ENCODE data around the gene POTEM.
"Not testable (repeated sequence)": the region's sequence is repeated elsewhere in the genome, so short reads cannot be mapped to it uniquely, and the experiment has no call there.

The POTEM gene

DNA sequence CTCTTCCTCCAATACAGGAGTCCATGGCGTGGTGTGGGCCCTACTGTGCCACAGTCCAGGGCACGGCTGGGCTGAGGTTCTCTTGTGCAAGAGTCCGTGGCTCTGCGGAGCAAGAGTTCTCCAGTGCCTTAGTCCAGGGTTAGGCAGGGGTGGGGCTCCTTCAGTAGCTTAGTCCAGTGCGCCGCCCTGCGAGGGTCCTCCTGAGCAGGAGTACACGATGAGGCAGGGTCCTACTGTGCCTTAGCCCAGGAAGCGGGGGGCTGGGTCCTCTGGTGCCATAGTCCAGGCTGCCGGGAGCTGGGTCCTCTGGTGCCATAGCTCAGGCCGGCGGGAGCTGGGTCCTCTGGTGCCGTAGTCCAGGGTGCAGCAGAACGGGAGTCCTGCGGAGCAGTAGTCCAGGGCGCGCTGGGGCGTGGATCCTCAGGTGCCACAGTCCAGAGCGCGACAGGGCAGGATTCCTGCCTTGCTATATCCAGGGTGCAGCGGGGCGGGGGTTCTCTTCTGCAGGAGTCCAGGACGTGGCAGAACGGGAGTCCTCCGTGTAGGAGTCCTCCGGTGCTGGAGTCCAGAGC lies 69.7 kb downstream of the POTEM start:
- DNase-seq (ENCODE audit: low read depth in 3 of 3, low spot score in 1 of 3) = not testable (repeated sequence)

DNA sequence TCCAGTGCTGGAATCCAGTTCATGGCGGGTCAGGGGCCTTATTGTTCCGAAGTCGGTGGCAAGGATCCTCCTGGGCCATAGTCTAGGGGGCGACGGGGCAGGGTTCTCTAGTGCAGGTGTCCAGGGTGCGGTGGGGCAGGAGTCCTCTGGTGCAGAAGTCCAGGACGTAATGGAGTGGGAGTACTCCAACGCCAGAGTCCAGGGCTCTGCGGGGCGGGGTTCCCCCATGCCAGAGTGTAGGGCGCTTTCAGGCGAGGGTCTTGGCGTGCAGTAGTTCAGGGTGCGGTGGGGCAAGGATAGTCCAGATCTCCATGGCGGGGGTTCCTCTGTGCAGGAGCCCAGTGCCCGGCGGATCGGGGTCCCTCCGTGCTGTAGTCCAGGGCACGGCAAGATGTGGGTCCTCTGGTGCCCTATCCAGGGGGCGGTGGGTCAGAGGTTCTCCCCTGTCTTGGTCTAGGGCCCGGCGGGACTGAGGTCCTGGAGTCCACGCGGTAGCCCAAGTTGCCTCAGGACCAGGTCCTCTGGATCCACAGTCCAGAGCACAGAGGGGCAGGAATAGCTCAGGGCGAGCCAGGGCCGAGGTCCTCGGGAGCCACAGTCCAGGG lies 70.9 kb downstream of the POTEM start:
- not testable (repeated sequence) for DNase-seq (ENCODE audit: low read depth in 3 of 3, low spot score in 1 of 3)

DNA sequence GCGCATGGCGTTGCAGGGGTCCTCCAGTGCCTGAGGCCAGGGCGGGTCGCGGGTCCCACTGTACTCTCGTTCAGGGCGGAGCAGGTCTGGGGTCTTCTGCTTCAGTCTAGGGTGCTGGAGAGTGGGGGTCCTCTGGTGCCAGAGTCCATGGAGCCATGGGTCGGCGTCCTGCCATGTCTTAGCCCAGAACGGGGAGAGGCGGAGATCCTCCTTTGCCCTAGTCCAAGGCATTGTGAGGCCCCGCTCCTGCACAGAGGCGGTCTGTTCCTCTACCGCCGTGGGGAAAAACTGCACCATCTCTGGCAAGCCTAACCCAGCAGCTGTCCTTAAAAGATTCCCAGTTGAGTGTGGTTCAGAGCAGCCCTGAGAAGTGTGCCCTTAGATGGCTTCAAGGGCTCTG lies 71.6 kb downstream of the POTEM start:
- not testable (repeated sequence) for DNase-seq (ENCODE audit: low read depth in 3 of 3, low spot score in 1 of 3)

GRCh38 chr14:19043384-19043783 lies 76.2 kb downstream of the POTEM start:
- DNase-seq (ENCODE audit: low read depth in 3 of 3, low spot score in 1 of 3) = not testable (repeated sequence)

Data from stimulated activated CD4-positive, alpha-beta T cell treated with anti-CD3 and anti-CD28 coated beads, TNF-alpha, amount 100 ng/mL, for 1 hour (primary cell).